ENCODE results near the gene SLC16A9. TPM values are rescaled to one million over a fixed set of nuclear protein-coding genes. Genes with fewer than 3 reads are reported as not detected.

Gene SLC16A9
- total RNA-seq, 1 experiment from 2014 or later: 5.9 TPM

DNA sequence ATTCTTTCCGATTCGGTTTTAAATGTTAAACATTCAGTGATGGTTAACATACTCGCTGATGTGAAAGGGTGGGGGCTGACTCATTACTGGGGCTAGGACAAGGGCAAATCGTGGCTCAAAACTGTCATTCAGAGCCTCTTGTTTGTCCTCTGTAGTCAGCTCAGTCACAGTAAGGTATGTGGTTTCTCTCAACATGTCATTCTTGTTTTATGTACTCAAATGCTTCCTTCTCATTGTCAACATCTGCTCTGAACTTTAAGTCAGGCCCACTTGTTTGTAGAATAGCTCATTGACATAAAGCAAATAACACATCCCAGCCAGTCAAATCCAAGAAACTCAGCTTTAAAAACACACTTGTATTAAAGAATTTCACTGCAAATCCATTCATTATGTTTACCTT lies 7.3 kb downstream of the SLC16A9 start:
- TF ChIP-seq ELF1 (IDR thresholded peaks at IDR 0.05; ENCODE audit: borderline replicate concordance, low read depth): no peak
- TF ChIP-seq SIN3A (IDR thresholded peaks at IDR 0.05; ENCODE audit: low read depth): no peak
- no peak for TF ChIP-seq SP1 (IDR thresholded peaks at IDR 0.05; ENCODE audit: low read depth)
- TF ChIP-seq, protein P1, sequence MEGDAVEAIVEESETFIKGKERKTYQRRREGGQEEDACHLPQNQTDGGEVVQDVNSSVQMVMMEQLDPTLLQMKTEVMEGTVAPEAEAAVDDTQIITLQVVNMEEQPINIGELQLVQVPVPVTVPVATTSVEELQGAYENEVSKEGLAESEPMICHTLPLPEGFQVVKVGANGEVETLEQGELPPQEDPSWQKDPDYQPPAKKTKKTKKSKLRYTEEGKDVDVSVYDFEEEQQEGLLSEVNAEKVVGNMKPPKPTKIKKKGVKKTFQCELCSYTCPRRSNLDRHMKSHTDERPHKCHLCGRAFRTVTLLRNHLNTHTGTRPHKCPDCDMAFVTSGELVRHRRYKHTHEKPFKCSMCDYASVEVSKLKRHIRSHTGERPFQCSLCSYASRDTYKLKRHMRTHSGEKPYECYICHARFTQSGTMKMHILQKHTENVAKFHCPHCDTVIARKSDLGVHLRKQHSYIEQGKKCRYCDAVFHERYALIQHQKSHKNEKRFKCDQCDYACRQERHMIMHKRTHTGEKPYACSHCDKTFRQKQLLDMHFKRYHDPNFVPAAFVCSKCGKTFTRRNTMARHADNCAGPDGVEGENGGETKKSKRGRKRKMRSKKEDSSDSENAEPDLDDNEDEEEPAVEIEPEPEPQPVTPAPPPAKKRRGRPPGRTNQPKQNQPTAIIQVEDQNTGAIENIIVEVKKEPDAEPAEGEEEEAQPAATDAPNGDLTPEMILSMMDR (IDR thresholded peaks at IDR 0.05 in 2 of 3, conservative IDR thresholded peaks at IDR 0.05 in 1 of 3; ENCODE audit: borderline replicate concordance in 1 of 3, insufficient read depth in 1 of 3, low read depth in 2 of 3, low read length in 2 of 3): no peak
- TF ChIP-seq, protein P2, sequence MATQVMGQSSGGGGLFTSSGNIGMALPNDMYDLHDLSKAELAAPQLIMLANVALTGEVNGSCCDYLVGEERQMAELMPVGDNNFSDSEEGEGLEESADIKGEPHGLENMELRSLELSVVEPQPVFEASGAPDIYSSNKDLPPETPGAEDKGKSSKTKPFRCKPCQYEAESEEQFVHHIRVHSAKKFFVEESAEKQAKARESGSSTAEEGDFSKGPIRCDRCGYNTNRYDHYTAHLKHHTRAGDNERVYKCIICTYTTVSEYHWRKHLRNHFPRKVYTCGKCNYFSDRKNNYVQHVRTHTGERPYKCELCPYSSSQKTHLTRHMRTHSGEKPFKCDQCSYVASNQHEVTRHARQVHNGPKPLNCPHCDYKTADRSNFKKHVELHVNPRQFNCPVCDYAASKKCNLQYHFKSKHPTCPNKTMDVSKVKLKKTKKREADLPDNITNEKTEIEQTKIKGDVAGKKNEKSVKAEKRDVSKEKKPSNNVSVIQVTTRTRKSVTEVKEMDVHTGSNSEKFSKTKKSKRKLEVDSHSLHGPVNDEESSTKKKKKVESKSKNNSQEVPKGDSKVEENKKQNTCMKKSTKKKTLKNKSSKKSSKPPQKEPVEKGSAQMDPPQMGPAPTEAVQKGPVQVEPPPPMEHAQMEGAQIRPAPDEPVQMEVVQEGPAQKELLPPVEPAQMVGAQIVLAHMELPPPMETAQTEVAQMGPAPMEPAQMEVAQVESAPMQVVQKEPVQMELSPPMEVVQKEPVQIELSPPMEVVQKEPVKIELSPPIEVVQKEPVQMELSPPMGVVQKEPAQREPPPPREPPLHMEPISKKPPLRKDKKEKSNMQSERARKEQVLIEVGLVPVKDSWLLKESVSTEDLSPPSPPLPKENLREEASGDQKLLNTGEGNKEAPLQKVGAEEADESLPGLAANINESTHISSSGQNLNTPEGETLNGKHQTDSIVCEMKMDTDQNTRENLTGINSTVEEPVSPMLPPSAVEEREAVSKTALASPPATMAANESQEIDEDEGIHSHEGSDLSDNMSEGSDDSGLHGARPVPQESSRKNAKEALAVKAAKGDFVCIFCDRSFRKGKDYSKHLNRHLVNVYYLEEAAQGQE (IDR thresholded peaks at IDR 0.05; ENCODE audit: low read depth): no peak
- TF ChIP-seq EGR1 (IDR thresholded peaks at IDR 0.05; ENCODE audit: low read depth): no peak
- TF ChIP-seq CBX3 (IDR thresholded peaks at IDR 0.05; ENCODE audit: low read depth): no peak
- TF ChIP-seq SRF (IDR thresholded peaks at IDR 0.05; ENCODE audit: low read depth): no peak
- TF ChIP-seq CEBPB (IDR thresholded peaks at IDR 0.05; ENCODE audit: low read depth): no peak
- no peak for TF ChIP-seq JUND (IDR thresholded peaks at IDR 0.05)
- no peak for TF ChIP-seq RAD21 (IDR thresholded peaks at IDR 0.05; ENCODE audit: low read depth)
- TF ChIP-seq FOSL1 (IDR thresholded peaks at IDR 0.05; ENCODE audit: low read depth): no peak
- no peak for TF ChIP-seq TCF7L2 (IDR thresholded peaks at IDR 0.05; ENCODE audit: borderline replicate concordance, extremely low read depth, insufficient read depth, insufficient read length)
- TF ChIP-seq ZFX (IDR thresholded peaks at IDR 0.05): no peak
- TF ChIP-seq POLR2A (IDR thresholded peaks at IDR 0.05; ENCODE audit: borderline replicate concordance, extremely low read depth, insufficient read depth, insufficient read length): no peak
- H4K20me1 ChIP-seq (ENCODE audit: insufficient read depth): no peaks in the 10 kb centered on the region
- no TSS peak for BruUV-seq (replicated peaks)
- H3K27ac ChIP-seq (ENCODE audit: low read depth, low read length): no peak overlapping the region
- no peak overlapping the region for H2AFZ ChIP-seq (ENCODE audit: low read depth, low read length, poor library complexity, severe bottlenecking)
- H3K36me3 ChIP-seq (ENCODE audit: control insufficient read depth in 1 of 2, insufficient read depth in 2 of 2, low read length in 2 of 2): no peaks in the 10 kb centered on the region
- ChIA-PET POLR2A (no interaction called here), CTCF (no interaction called here), RAD21 (ENCODE audit: low non-redundant PET in 1 of 2, low total read pairs in 2 of 2, uncharacterized antibody in 2 of 2, unreplicated experiment in 2 of 2) (no interaction called here)
- no peak overlapping the region for H3K9ac ChIP-seq (ENCODE audit: low read length)
- H3K27me3 ChIP-seq (ENCODE audit: insufficient read depth, low read length): no peaks in the 10 kb centered on the region
- ATAC-seq (no peak), DNase-seq (ENCODE audit: low read depth, low spot score) (no peak)
- H3K4me2 ChIP-seq (ENCODE audit: low read length): no peak overlapping the region
- H3K9me2 ChIP-seq (ENCODE audit: insufficient read depth): no peaks in the 10 kb centered on the region
- H3K4me3 ChIP-seq (replicated peaks in 1 of 2; ENCODE audit: low read depth in 1 of 2, low read length in 2 of 2): no peak overlapping the region
- H3K79me2 ChIP-seq (ENCODE audit: insufficient read depth, low read length): no peaks in the 10 kb centered on the region
- H3K9me3 ChIP-seq (ENCODE audit: control insufficient read depth in 1 of 2, insufficient read depth in 1 of 2, low read depth in 1 of 2, low read length in 2 of 2): no peaks in the 10 kb centered on the region
- intact Hi-C loops (cut with micrococcal nuclease): no loop called here
- H3K4me1 ChIP-seq (ENCODE audit: control insufficient read depth in 1 of 2, insufficient read depth in 2 of 2, low read length in 2 of 2): no peaks in the 10 kb centered on the region
